H1 (cell line): Measurements from ENCODE around the gene CNTN5. TPM values are rescaled to one million over a fixed set of nuclear protein-coding genes. Genes with fewer than 3 reads are reported as not detected.

Experiments used
- CTCF ChIA-PET: fragments of 300-600 bp; sonication (Branson Sonifier 250); formaldehyde crosslinking; loops from one replicate; lab custom pipeline; 2021; ENCODE audit not compliant: partially characterized antibody; lab: Charles Lee
- POLR2A ChIA-PET: fragments of 300-600 bp; sonication (Branson Sonifier 250); formaldehyde crosslinking; loops from one replicate; lab custom pipeline; 2021; ENCODE audit warnings: inconsistent platforms; ENCODE audit not compliant: partially characterized antibody; lab: Charles Lee
- DNase-seq, 2 experiments: peaks; one replicate each; pipeline versions ENCODE4 v3.0.0 to v3.0.0-alpha.2; 2010 to 2022; ENCODE audit warnings: low spot score in 2 of 2, low read depth in 1 of 2, mixed read lengths in 1 of 2
- FAIRE-seq: peaks from 2 replicates; lab custom pipeline; 2011; peaks lifted over from hg19 to GRCh38; lab: Jason Lieb, UNC
- H2AFZ ChIP-seq: 2 replicates; pipeline ENCODE4 v1.8.1; 2012; ENCODE audit warnings: low read length, inconsistent platforms
- H2AK5ac ChIP-seq: 2 replicates; pipeline ENCODE4 v1.6.1; 2013; ENCODE audit warnings: low read depth, low read length
- H2BK120ac ChIP-seq: replicated peaks from 2 replicates; pipeline ENCODE3; 2013; ENCODE audit warnings: low read depth, low read length, inconsistent platforms
- H2BK12ac ChIP-seq: 2 replicates; pipeline ENCODE4 v1.6.1; 2013; ENCODE audit warnings: low read depth, low read length
- H2BK15ac ChIP-seq: 2 replicates; pipeline ENCODE4 v1.6.1; 2013; ENCODE audit warnings: low read length
- H2BK20ac ChIP-seq: 2 replicates; pipeline ENCODE4 v1.6.1; 2013; ENCODE audit warnings: low read length
- H2BK5ac ChIP-seq: 2 replicates; pipeline ENCODE4 v1.6.1; 2013; ENCODE audit warnings: low read depth, low read length
- H3K14ac ChIP-seq: 2 replicates; pipeline ENCODE4 v1.6.1; 2013; ENCODE audit warnings: inconsistent platforms; ENCODE audit not compliant: insufficient read length
- H3K18ac ChIP-seq: 2 replicates; pipeline ENCODE4 v1.6.1; 2013; ENCODE audit warnings: low read length; ENCODE audit errors: extremely low read depth
- H3K23ac ChIP-seq: 2 replicates; pipeline ENCODE4 v1.6.1; 2013; ENCODE audit warnings: inconsistent platforms; ENCODE audit not compliant: insufficient read length
- H3K23me2 ChIP-seq: 2 replicates; pipeline ENCODE4 v1.6.1; 2013; ENCODE audit warnings: low read depth, low read length
- H3K27ac ChIP-seq: 2 replicates; pipeline ENCODE4 v1.6.1; 2011; ENCODE audit warnings: low read depth, low read length, inconsistent platforms
- H3K27me3 ChIP-seq, 4 experiments: replicated peaks in 1 of 4; 1 replicate in 1 of 4; 2 replicates in 3 of 4; pipeline versions ENCODE4 v1.6.1 to v1.8.1; 2011 to 2013; ENCODE audit warnings: low read length in 3 of 4, mild to moderate bottlenecking in 3 of 4, inconsistent platforms in 2 of 4, mixed read lengths in 2 of 4, moderate library complexity in 1 of 4; ENCODE audit not compliant: control insufficient read depth in 3 of 4, insufficient read depth in 3 of 4; ENCODE audit errors: extremely low read depth in 1 of 4
- H3K36me3 ChIP-seq, 4 experiments: 2 replicates each; pipeline versions ENCODE4 v1.6.1 to v1.8.1; 2011 to 2013; ENCODE audit warnings: mild to moderate bottlenecking in 4 of 4, low read length in 3 of 4, moderate library complexity in 2 of 4, control low read depth in 1 of 4, inconsistent platforms in 1 of 4; ENCODE audit not compliant: insufficient read depth in 4 of 4, control insufficient read depth in 2 of 4
- H3K4ac ChIP-seq: replicated peaks from 2 replicates; pipeline ENCODE3; 2013; ENCODE audit warnings: low read length, low read depth, mixed read lengths, inconsistent platforms; ENCODE audit not compliant: insufficient read length
- H3K4me1 ChIP-seq, 4 experiments: replicated peaks in 1 of 4; 1 replicate in 1 of 4; 2 replicates in 3 of 4; pipeline versions ENCODE4 v1.6.1 to v1.8.1; 2011 to 2013; ENCODE audit warnings: low read length in 3 of 4, inconsistent platforms in 2 of 4, mixed read lengths in 1 of 4; ENCODE audit not compliant: insufficient read depth in 4 of 4, control insufficient read depth in 3 of 4
- H3K4me2 ChIP-seq, 2 experiments: 2 replicates each; pipeline versions ENCODE4 v1.6.1 to v1.8.1; 2011 to 2013; ENCODE audit warnings: low read depth in 2 of 2, low read length in 2 of 2, control low read depth in 1 of 2, inconsistent platforms in 1 of 2, mild to moderate bottlenecking in 1 of 2; ENCODE audit not compliant: insufficient read depth in 1 of 2
- H3K4me3 ChIP-seq, 4 experiments: fragments of 200-600, 300-600 bp in 1 of 4; sonication (generic), shearing (Covaris generic), sonication (Bioruptor Twin) in 1 of 4; 2 replicates each; pipeline versions ENCODE4 v1.5.1 to v1.8.1; 2011 to 2016; ENCODE audit warnings: low read length in 4 of 4, low read depth in 3 of 4, control low read depth in 2 of 4, inconsistent platforms in 2 of 4, mild to moderate bottlenecking in 2 of 4, mixed read lengths in 1 of 4, moderate library complexity in 1 of 4; ENCODE audit not compliant: insufficient read depth in 2 of 4; ENCODE audit errors: extremely low read depth in 1 of 4
- H3K56ac ChIP-seq: replicated peaks from 2 replicates; pipeline ENCODE3; 2013; ENCODE audit warnings: low read depth, mild to moderate bottlenecking, mixed read lengths, low read length, inconsistent platforms; ENCODE audit not compliant: insufficient read length
- H3K79me1 ChIP-seq: 2 replicates; pipeline ENCODE4 v1.6.1; 2013; ENCODE audit warnings: low read depth, low read length, control low read depth
- H3K79me2 ChIP-seq, 2 experiments: 2 replicates each; pipeline versions ENCODE4 v1.6.1 to v1.8.1; 2012 to 2013; ENCODE audit warnings: low read length in 2 of 2, mild to moderate bottlenecking in 2 of 2, inconsistent platforms in 1 of 2; ENCODE audit not compliant: insufficient read depth in 2 of 2, control insufficient read depth in 1 of 2
- H3K9ac ChIP-seq, 4 experiments: replicated peaks in 1 of 4; 1 replicate in 1 of 4; 2 replicates in 3 of 4; pipeline versions ENCODE4 v1.6.1 to v1.8.1; 2011 to 2013; ENCODE audit warnings: low read depth in 3 of 4, low read length in 3 of 4, control low read depth in 2 of 4, mild to moderate bottlenecking in 2 of 4, moderate library complexity in 2 of 4, inconsistent platforms in 1 of 4; ENCODE audit errors: extremely low read depth in 1 of 4
- H3K9me3 ChIP-seq, 2 experiments: 2 replicates each; pipeline versions ENCODE4 v1.6.1 to v1.8.1; 2012 to 2013; ENCODE audit warnings: mild to moderate bottlenecking in 2 of 2, moderate library complexity in 2 of 2, control low read depth in 1 of 2, inconsistent platforms in 1 of 2, low read depth in 1 of 2, low read length in 1 of 2, mixed read lengths in 1 of 2; ENCODE audit not compliant: insufficient read depth in 2 of 2
- H4K20me1 ChIP-seq, 2 experiments: replicated peaks in 1 of 2; 2 replicates each; pipeline versions ENCODE3 to v1.8.1; 2011 to 2013; ENCODE audit warnings: inconsistent platforms in 2 of 2, low read length in 2 of 2, mild to moderate bottlenecking in 1 of 2; ENCODE audit not compliant: insufficient read depth in 2 of 2, control insufficient read depth in 1 of 2
- H4K5ac ChIP-seq: 2 replicates; pipeline ENCODE4 v1.6.1; 2013; ENCODE audit warnings: low read length, low read depth, mixed read lengths, inconsistent platforms; ENCODE audit not compliant: insufficient read length
- H4K8ac ChIP-seq: 2 replicates; pipeline ENCODE4 v1.8.0; 2013; ENCODE audit warnings: mild to moderate bottlenecking, moderate library complexity, low read length, inconsistent platforms; ENCODE audit not compliant: insufficient read depth; ENCODE audit errors: extremely low read depth
- H4K91ac ChIP-seq: replicated peaks from 2 replicates; pipeline ENCODE3; 2013; ENCODE audit warnings: low read length, mixed read lengths, inconsistent platforms; ENCODE audit not compliant: insufficient read length
- CEBPB ChIP-seq: IDR thresholded peaks from 2 replicates; pipeline ENCODE4 v1.6.1; 2012; ENCODE audit warnings: low read depth, low read length
- CTBP2 ChIP-seq: IDR thresholded peaks from 2 replicates; pipeline ENCODE4 v1.7.0; 2011; ENCODE audit warnings: borderline replicate concordance, mild to moderate bottlenecking, moderate library complexity, mixed read lengths, low read length; ENCODE audit not compliant: insufficient read depth, insufficient read length
- FOSL1 ChIP-seq: IDR thresholded peaks from 2 replicates; pipeline ENCODE4 v1.6.1; 2011; ENCODE audit warnings: mild to moderate bottlenecking, low read depth, low read length, moderate library complexity; ENCODE audit not compliant: insufficient read depth
- POLR2A ChIP-seq, 2 experiments: IDR thresholded peaks; 1 replicate in 1 of 2; 2 replicates in 1 of 2; pipeline ENCODE4 v1.6.1; 2011; ENCODE audit warnings: low read depth in 2 of 2, low read length in 2 of 2, mild to moderate bottlenecking in 2 of 2; ENCODE audit errors: control extremely low read depth in 1 of 2
- POU5F1 ChIP-seq: IDR thresholded peaks from 2 replicates; pipeline ENCODE4 v1.6.1; 2011; ENCODE audit warnings: low read depth, mild to moderate bottlenecking, low read length, moderate library complexity
- RBBP5 ChIP-seq: IDR thresholded peaks from 2 replicates; pipeline ENCODE4 v1.7.1; 2012; ENCODE audit warnings: low read depth, mild to moderate bottlenecking, inconsistent platforms, low read length, moderate library complexity, borderline replicate concordance
- SAP30 ChIP-seq: fragments of 300-600 bp; sonication (generic); IDR thresholded peaks from 2 replicates; pipeline ENCODE4 v1.7.1; 2012; ENCODE audit warnings: low read length, moderate library complexity, mild to moderate bottlenecking, inconsistent platforms; ENCODE audit not compliant: insufficient read depth, insufficient replicate concordance
- YY1 ChIP-seq: IDR thresholded peaks from 2 replicates; pipeline ENCODE4 v1.6.1; 2011; ENCODE audit warnings: low read depth, mild to moderate bottlenecking, low read length
- WGBS, 2 experiments: shearing (Covaris generic) in 1 of 2; methylation state at CpG; one replicate each; pipeline versions ENCODE4 v1.1.6 to v1.1.7; 2013 to 2015; ENCODE audit warnings: low lambda C conversion rate in 2 of 2, mixed read lengths in 2 of 2, inconsistent platforms in 1 of 2, low coverage in 1 of 2, missing lambda C conversion rate in 1 of 2; ENCODE audit not compliant: insufficient replicate concordance in 2 of 2, insufficient coverage in 1 of 2, insufficient read length in 1 of 2; ENCODE audit errors: extremely low coverage in 1 of 2, missing lambda C conversion rate in 1 of 2; 5-methylcytosine and 5-hydroxymethylcytosine counted together
- polyA plus RNA-seq, 7 experiments: library from polyadenylated mRNA; depleted of rRNA in 3 of 7; stranded (reverse) in 5 of 7; unstranded in 2 of 7; fragments of >200 nt in 5 of 7; fragments of 200-250 nt in 2 of 7; gene quantifications; 1 replicate in 5 of 7; 2 replicates in 1 of 7; 4 replicates in 1 of 7; pipeline versions ENCODE4 v1.2.1 to v1.2.3, GENCODE V29; 2011 to 2013; ENCODE audit warnings: missing spikeins in 2 of 7, mixed read lengths in 2 of 7
- total RNA-seq: library from RNA; stranded (reverse); fragmentation: NEBNext Ultra II Directional; extraction: Animal tissue kit (Norgen Biotek cat#: 25700); gene quantifications from 2 replicates; pipeline ENCODE4 v1.2.1, GENCODE V29; 2021

The CNTN5 gene
- total and polyA plus RNA-seq, 2 of the 8 experiments (the other 6 are each of a cell fraction or from before 2014, with no cell fraction given) = not detected

GRCh38 chr11:100008417-100008816 is 987.7 kb downstream of the CNTN5 start:
- no peaks in the 10 kb centered on the region; a peak in 1 of 4 replicates for H3K9me3 ChIP-seq
- H4K8ac ChIP-seq = no peak overlapping the region
- ChIA-PET POLR2A (no interaction called here), CTCF (interaction anchor here (0.9 to 1.5 kb wide), 3 partner anchors 8 to 15 kb away, joined by 3 to 6 read pairs (median 3); no protein-coding TSS in a partner anchor)
- DNase-seq (no peak), FAIRE-seq (no peak)
- no peaks in the 10 kb centered on the region for H3K79me2 ChIP-seq
- H2AFZ ChIP-seq = no peak overlapping the region
- no peak overlapping the region for H3K27ac ChIP-seq
- H3K4me1 ChIP-seq = no peaks in the 10 kb centered on the region
- no peak overlapping the region for H3K4ac ChIP-seq
- H2BK120ac ChIP-seq = no peak overlapping the region
- H3K23me2 ChIP-seq = no peaks in the 10 kb centered on the region
- no peak overlapping the region for H3K14ac ChIP-seq
- no peak overlapping the region for H3K23ac ChIP-seq
- no peak overlapping the region for H2BK5ac ChIP-seq
- H3K18ac ChIP-seq = no peak overlapping the region
- no peak overlapping the region for H2BK12ac ChIP-seq
- H4K20me1 ChIP-seq = no peaks in the 10 kb centered on the region
- TF ChIP-seq CTBP2 = no peak
- TF ChIP-seq SAP30 = no peak
- TF ChIP-seq CEBPB = no peak
- TF ChIP-seq POU5F1 = no peak
- TF ChIP-seq RBBP5 = no peak
- TF ChIP-seq POLR2A (IDR thresholded peaks at IDR 0.05; ENCODE audit: control extremely low read depth in 1 of 2, low read depth in 2 of 2, low read length in 2 of 2) = no peak
- no peak for TF ChIP-seq YY1
- TF ChIP-seq FOSL1 = no peak
- H3K9ac ChIP-seq = no peak overlapping the region
- 93% methylated on average over 1 of the region's 1 CpG; no CpG with 5 or more reads in 1 of the 2 experiments for WGBS, 2 experiments
- H4K5ac ChIP-seq = no peak overlapping the region
- no peaks in the 10 kb centered on the region for H3K79me1 ChIP-seq
- H3K27me3 ChIP-seq = peaks cover 0 to 1% (median 0%) of the 10 kb centered on the region in 4 experiments; a peak in 1 of 7 replicates
- no peak overlapping the region for H2BK15ac ChIP-seq
- no peak overlapping the region for H2BK20ac ChIP-seq
- no peak overlapping the region for H3K56ac ChIP-seq
- no peak overlapping the region for H2AK5ac ChIP-seq
- H3K4me2 ChIP-seq = no peak overlapping the region
- H4K91ac ChIP-seq = no peak overlapping the region
- H3K4me3 ChIP-seq = no peak overlapping the region
- H3K36me3 ChIP-seq = no peaks in the 10 kb centered on the region
